Upper lobe of right lung (tissue), 1 donor: ENCODE measurements around the gene WNT2. TPM values are rescaled to one million over a fixed set of nuclear protein-coding genes. Genes with fewer than 3 reads are reported as not detected.
A peak's percentile ranks its signal among the peaks of the same experiment; 100 is the strongest.

Experiments
- ATAC-seq: fragments of 200-7000 bp; cut with Tn5 transposase; one replicate; pipeline ENCODE4 v1.9.1; 2020; ENCODE audit warnings: mild to moderate bottlenecking, moderate library complexity
- DNase-seq: peaks from one replicate; pipeline ENCODE4 v3.0.0-alpha.2; 2020
- H3K27ac ChIP-seq: fragments of 200-600 bp; one replicate; pipeline ENCODE4 v1.8.0; 2022
- H3K27me3 ChIP-seq: fragments of 200-600 bp; one replicate; pipeline ENCODE4 v1.8.0; 2022; ENCODE audit warnings: mild to moderate bottlenecking
- H3K36me3 ChIP-seq: fragments of 200-600 bp; one replicate; pipeline ENCODE4 v1.8.0; 2022
- H3K4me1 ChIP-seq: fragments of 200-600 bp; one replicate; pipeline ENCODE4 v1.8.0; 2022
- H3K4me3 ChIP-seq: fragments of 200-600 bp; one replicate; pipeline ENCODE4 v1.8.0; 2022; ENCODE audit warnings: mild to moderate bottlenecking
- H3K9me3 ChIP-seq: fragments of 200-600 bp; one replicate; pipeline ENCODE4 v1.8.0; 2022
- CTCF ChIP-seq: fragments of 200-600 bp; IDR thresholded peaks from one replicate; pipeline ENCODE4 v1.8.0; 2022; ENCODE audit warnings: antibody characterized with exemption
- intact Hi-C: fragments of 100-400 bp; cut with DNase I; formaldehyde crosslinking; loops from one replicate; pipeline ENCODE4 v1.11.0; 2022
- total RNA-seq: library from RNA; stranded (reverse); fragmentation: NEBNext Ultra II Directional; extraction: Animal tissue kit (Norgen Biotek cat#: 25700); gene quantifications from one replicate; pipeline ENCODE4 v1.2.1, GENCODE V29; 2021
- donor health status: DM: no; HTN: yes; CAD: no; lungs with severe emphysema.

The WNT2 gene
- total RNA-seq, 1 donor from 2014 or later: 12.9 TPM

- Histone ChIP-seq H3K4me1 (no peaks in the 10 kb centered on the region), H3K9me3 (no peaks in the 10 kb centered on the region), H3K36me3 (no peaks in the 10 kb centered on the region), H3K4me3 (no peak overlapping the region), H3K27me3 (no peaks in the 10 kb centered on the region), H3K27ac (no peak overlapping the region)
- no peak for ATAC-seq
- TF ChIP-seq CTCF: no peak
- no peak for DNase-seq
- intact Hi-C loops: no loop called here
Measured at GRCh38 chr7:117238937-117239336, 83.9 kb downstream of the WNT2 start.

- Histone ChIP-seq H3K4me1 (no peaks in the 10 kb centered on the region), H3K27me3 (no peaks in the 10 kb centered on the region), H3K9me3 (no peaks in the 10 kb centered on the region), H3K36me3 (no peaks in the 10 kb centered on the region), H3K27ac (no peak overlapping the region), H3K4me3 (no peak overlapping the region)
- intact Hi-C loops: no loop called here
- TF ChIP-seq CTCF: no peak
- no peak for DNase-seq
- no peak for ATAC-seq
Measured at GRCh38 chr7:117238472-117238871, 84.4 kb downstream of the WNT2 start.

GRCh38 chr7:117237646-117238045, 85.2 kb downstream of the WNT2 start:
- intact Hi-C loops: no loop called here
- Histone ChIP-seq H3K9me3 (no peaks in the 10 kb centered on the region), H3K27ac (no peak overlapping the region), H3K4me1 (no peaks in the 10 kb centered on the region), H3K4me3 (no peak overlapping the region), H3K36me3 (no peaks in the 10 kb centered on the region), H3K27me3 (no peaks in the 10 kb centered on the region)
- DNase-seq (no peak), ATAC-seq (no peak)
- no peak for TF ChIP-seq CTCF

DNA sequence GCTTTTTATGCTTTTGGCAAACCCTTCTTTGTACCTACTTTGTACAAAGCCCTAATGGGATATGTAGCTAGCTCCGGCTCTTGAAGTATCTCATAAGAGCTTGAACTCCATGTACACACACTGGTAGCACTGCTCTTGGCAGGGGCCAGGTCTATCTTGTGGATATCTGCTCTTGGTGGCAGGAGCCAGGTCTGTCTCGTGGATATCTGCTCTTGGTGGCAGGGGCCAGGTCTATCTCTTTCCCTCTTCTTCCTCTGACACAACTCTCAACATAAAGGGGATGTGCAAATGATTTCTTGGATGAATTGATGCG, 91.9 kb downstream of the WNT2 start:
- intact Hi-C loops: no loop called here
- DNase-seq (no peak), ATAC-seq (peak; percentile 26)
- H3K27ac ChIP-seq: no peak overlapping the region
- no peaks in the 10 kb centered on the region for H3K36me3 ChIP-seq
- no peak for TF ChIP-seq CTCF
- H3K4me1 ChIP-seq: no peaks in the 10 kb centered on the region
- H3K27me3 ChIP-seq: no peaks in the 10 kb centered on the region
- H3K4me3 ChIP-seq: no peak overlapping the region
- no peaks in the 10 kb centered on the region for H3K9me3 ChIP-seq

- no peaks in the 10 kb centered on the region for H3K36me3 ChIP-seq
- no peak overlapping the region for H3K27ac ChIP-seq
- no peaks in the 10 kb centered on the region for H3K27me3 ChIP-seq
- H3K4me3 ChIP-seq: no peak overlapping the region
- intact Hi-C loops: no loop called here
- DNase-seq (no peak), ATAC-seq (no peak)
- H3K9me3 ChIP-seq: no peaks in the 10 kb centered on the region
- H3K4me1 ChIP-seq: no peaks in the 10 kb centered on the region
- TF ChIP-seq CTCF: no peak
Measured at GRCh38 chr7:117230276-117231046, 92.4 kb downstream of the WNT2 start.

DNA sequence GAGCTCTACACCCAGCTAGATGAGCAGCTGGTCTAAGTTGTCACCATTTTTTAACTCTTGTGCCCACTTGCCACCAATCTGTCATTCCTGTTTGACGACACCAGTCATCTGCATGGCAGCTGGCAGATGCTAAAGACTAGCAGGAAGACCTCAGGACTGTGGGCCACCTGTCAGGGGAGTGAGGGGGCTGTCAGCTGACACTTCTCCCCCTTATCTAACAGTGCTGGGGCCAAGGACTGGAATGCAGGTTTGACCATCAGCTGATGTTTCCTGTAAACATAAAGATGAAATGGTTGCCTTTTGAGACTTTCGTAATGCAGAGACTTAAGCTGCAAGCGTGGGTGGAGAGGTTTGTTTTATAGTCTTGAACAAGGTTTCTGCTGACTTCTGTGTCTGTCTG, 93.5 kb downstream of the WNT2 start:
- intact Hi-C loops: no loop called here
- Histone ChIP-seq H3K27me3 (no peaks in the 10 kb centered on the region), H3K27ac (no peak overlapping the region), H3K9me3 (no peaks in the 10 kb centered on the region), H3K36me3 (no peaks in the 10 kb centered on the region), H3K4me3 (no peak overlapping the region), H3K4me1 (no peaks in the 10 kb centered on the region)
- no peak for ATAC-seq
- no peak for TF ChIP-seq CTCF
- no peak for DNase-seq
